Brain microvascular endothelial cell (primary cell): ENCODE data around the gene SEC63.
A peak's percentile ranks its signal among the peaks of the same experiment; 100 is the strongest.

Experiments
- DNase-seq: peaks from one replicate; pipeline ENCODE4 v3.0.0-alpha.2; 2020
- H3K27ac ChIP-seq: fragments of 250-450 bp; sonication (Bioruptor Pico); 2 replicates; pipeline ENCODE4 v1.5.1; 2020; ENCODE audit warnings: mild to moderate bottlenecking, moderate library complexity
- H3K27me3 ChIP-seq: fragments of 250-450 bp; sonication (Bioruptor Pico); replicated peaks from 2 replicates; pipeline ENCODE4 v1.5.1; 2020; ENCODE audit warnings: mild to moderate bottlenecking
- H3K36me3 ChIP-seq: fragments of 250-450 bp; sonication (Bioruptor Pico); replicated peaks from 2 replicates; pipeline ENCODE4 v1.5.1; 2020; ENCODE audit warnings: mild to moderate bottlenecking
- H3K4me3 ChIP-seq: 2 replicates; pipeline ENCODE4 v1.5.1; 2011; ENCODE audit warnings: low read depth, mild to moderate bottlenecking, control low read depth, low read length, moderate library complexity
- CTCF ChIP-seq: IDR thresholded peaks from 2 replicates; pipeline ENCODE4 v1.5.1; 2011; ENCODE audit warnings: low read depth, mild to moderate bottlenecking, moderate library complexity, low read length, control low read depth, inconsistent platforms; ENCODE audit errors: missing control alignments
- in situ Hi-C: cut with HindIII; loops from 2 replicates; pipeline ENCODE4 v1.10.0; 2017; ENCODE audit warnings: low sequenced_read_pairs, low pct_ligation_motif_present

SEC63 gene

GRCh38 chr6:107987805-107988204 lies 29.8 kb upstream of the SEC63 start:
- Histone ChIP-seq H3K36me3 (no peaks in the 10 kb centered on the region), H3K27ac (no peak overlapping the region), H3K4me3 (no peak overlapping the region), H3K27me3 (no peaks in the 10 kb centered on the region)
- in situ Hi-C loops: no loop called here
- no peak for TF ChIP-seq CTCF
- DNase-seq: no peak

GRCh38 chr6:107985701-107986100 lies 27.7 kb upstream of the SEC63 start:
- in situ Hi-C loops: no loop called here
- no peak overlapping the region for H3K27ac ChIP-seq
- no peaks in the 10 kb centered on the region for H3K36me3 ChIP-seq
- no peak for TF ChIP-seq CTCF
- H3K4me3 ChIP-seq: no peak overlapping the region
- no peaks in the 10 kb centered on the region for H3K27me3 ChIP-seq
- DNase-seq: no peak

GRCh38 chr6:107983811-107984210 lies 25.8 kb upstream of the SEC63 start:
- no peak overlapping the region for H3K27ac ChIP-seq
- H3K27me3 ChIP-seq: no peaks in the 10 kb centered on the region
- in situ Hi-C loops: no loop called here
- H3K4me3 ChIP-seq: no peak overlapping the region
- H3K36me3 ChIP-seq: no peaks in the 10 kb centered on the region
- TF ChIP-seq CTCF: no peak
- no peak for DNase-seq

GRCh38 chr6:107982486-107982885 lies 24.5 kb upstream of the SEC63 start:
- DNase-seq: no peak
- no peak overlapping the region for H3K27ac ChIP-seq
- in situ Hi-C loops: no loop called here
- no peaks in the 10 kb centered on the region for H3K36me3 ChIP-seq
- H3K4me3 ChIP-seq: no peak overlapping the region
- H3K27me3 ChIP-seq: no peaks in the 10 kb centered on the region
- no peak for TF ChIP-seq CTCF

- Histone ChIP-seq H3K27ac (no peak overlapping the region), H3K36me3 (no peaks in the 10 kb centered on the region), H3K27me3 (no peaks in the 10 kb centered on the region), H3K4me3 (no peak overlapping the region)
- in situ Hi-C loops: no loop called here
- no peak for TF ChIP-seq CTCF
- DNase-seq: no peak
These were observed 23.7 kb upstream of the SEC63 start for GRCh38 chr6:107981695-107982094.

- peak; percentile 18 for DNase-seq
- Histone ChIP-seq H3K36me3 (no peaks in the 10 kb centered on the region), H3K27ac (no peak overlapping the region), H3K4me3 (no peak overlapping the region), H3K27me3 (no peaks in the 10 kb centered on the region)
- peak; percentile 47 for TF ChIP-seq CTCF
- in situ Hi-C loops: no loop called here
These were observed 19.3 kb upstream of the SEC63 start for GRCh38 chr6:107977283-107977682.
